Measurements from ENCODE around the gene TRMT61B.

Gene TRMT61B

DNA sequence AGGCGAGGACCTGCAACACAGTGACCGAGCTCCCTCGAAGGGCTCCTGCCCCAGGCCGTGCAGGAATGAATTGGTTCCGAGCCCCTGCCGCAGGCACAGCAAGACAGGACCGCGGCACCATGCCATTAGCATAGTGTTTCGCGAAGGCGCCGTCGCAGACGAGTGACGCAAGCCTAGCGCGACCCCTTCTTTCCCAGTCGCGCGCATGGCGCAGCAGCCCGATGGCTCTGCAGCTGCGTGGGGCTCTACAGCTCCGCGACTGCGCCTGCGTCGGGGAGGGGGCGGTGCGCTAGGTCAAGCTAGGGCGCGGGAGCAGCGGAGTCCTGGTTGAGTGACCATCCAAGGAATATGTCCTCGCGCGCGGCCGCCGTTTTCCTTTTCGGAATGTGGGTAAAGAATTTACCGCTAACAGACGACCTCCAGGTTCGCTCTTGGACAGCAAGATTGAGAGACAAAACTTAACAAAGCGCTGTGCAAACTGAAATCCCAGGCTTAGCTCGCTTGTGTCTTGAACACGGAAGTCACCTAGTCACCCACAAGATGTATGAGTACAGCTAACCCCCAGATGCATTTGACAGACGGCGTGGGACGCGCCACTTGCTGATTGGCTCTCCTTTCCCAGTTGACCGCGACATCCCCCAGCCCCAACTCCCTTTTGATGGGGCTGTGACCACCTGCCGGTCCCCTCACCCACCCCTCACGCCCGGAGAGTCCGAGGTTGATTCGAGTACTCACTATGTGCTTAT lies at the start of gene TRMT61B:
Gene TRMT61B (minus strand): TSS at position 164 of the 746 bp plus-strand sequence. CDS start 32 bp downstream, at position 132.
- DNase-seq (ENCODE audit: low spot score) = peak; percentile 96

DNA sequence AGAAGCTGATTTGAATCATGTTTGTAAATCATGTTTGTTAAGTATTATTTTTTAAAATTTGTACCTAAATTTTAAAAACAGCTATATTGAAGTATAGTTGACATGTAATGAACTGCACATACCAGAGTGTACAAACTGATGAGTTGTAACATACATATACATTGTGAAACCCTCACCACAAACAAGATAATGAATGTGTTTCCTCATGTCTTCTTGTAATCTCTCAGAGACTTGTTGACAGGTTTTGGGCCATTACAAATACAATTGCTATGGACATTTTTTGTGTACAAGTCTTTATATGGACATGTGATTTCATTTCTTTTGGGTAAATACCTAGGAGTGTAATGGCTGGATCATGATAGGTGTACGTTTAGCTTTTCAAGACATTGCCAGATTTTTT lies 45.8 kb upstream of the TRMT61B start:
- DNase-seq (ENCODE audit: low spot score) = no peak

DNA sequence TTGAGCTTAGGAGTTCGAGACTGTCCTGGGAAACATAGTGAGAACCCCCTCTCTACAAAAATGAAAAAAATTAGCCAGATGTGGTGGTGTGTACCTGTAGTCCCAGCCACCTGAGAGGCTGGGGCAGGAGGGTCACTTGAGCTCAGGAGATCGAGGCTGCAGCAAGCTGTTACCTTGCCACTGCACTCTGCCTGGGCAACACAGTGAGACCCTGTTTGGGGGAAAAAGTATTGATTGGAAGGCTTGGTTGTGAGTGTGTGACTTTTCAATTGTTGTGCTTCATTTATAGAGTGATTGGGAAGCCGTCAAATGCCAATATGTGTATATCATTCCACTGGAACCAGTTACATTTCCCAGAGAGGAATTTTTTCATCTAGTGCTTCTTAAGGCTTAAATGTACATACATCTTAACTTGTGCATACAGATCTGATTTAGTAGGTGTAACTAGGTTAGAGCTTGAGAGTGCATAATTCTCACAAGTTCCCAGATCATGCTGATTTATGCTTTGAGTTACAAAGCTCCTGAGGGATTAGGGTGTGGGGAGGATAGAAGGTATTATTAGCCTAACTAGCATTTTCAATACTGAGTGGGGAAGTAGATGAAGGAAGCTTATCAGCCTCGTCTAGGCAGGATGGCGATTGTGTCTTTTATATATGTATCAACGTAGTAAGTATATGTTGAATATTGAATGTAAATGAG lies 39.7 kb upstream of the TRMT61B start:
- no peak for DNase-seq (ENCODE audit: low spot score)

DNA sequence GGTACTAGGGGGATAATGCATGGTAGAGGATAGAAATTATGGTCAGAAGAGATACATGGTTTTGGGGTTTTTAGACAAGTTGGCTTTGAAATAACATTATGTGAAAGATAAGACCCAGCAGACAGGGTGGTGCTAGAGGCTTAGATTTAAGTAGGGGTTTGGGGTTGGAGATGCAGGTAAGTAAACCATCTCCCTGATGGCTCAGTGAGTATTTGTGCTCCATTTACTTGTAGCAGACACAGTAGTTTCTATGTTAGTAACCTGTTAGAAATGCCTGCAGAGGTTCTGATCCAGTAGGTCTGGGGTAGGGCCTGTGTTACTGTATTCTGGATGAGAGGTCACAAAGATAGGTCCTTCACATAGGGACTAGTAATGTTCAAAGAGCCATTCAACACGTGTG lies 38.1 kb upstream of the TRMT61B start:
- DNase-seq (ENCODE audit: low spot score) = no peak

DNA sequence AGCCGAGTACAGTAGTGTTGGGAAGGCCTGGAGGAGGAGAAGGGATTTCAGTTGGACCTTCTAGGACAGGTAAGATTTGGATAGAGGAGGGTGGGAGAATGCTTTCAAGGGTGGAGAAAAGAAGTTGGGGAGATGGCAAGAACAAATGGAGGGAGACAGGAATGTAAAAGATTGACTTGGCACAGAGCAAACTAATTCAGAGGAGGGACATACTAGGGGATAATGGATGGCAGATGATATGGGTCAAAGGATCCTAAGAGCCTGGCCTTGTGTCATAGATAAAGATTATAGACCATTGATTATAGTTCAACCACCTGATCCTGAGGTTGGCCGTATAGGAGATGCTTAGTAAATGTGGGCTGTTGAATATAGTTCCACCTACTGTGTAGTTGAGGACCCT lies 36.7 kb upstream of the TRMT61B start:
- DNase-seq (ENCODE audit: low spot score) = no peak

DNA sequence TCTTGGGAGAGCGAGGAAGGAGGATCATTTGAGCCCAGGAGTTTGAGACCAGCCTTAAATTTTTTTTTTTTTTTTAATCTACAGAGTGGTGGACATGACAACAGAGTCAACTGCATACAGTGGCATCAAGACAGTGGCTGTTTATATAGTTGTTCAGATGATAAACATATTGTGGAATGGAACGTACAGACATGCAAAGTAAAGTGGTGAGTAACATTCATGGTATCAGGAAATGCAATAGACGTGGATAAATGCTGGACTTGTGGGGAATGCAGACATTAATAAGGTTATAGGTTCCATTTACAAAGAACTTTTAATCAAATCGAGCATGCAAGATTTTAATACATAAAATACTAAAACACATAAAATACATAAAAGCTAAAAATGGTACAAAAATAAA lies 36.3 kb upstream of the TRMT61B start:
- no peak for DNase-seq (ENCODE audit: low spot score)

DNA sequence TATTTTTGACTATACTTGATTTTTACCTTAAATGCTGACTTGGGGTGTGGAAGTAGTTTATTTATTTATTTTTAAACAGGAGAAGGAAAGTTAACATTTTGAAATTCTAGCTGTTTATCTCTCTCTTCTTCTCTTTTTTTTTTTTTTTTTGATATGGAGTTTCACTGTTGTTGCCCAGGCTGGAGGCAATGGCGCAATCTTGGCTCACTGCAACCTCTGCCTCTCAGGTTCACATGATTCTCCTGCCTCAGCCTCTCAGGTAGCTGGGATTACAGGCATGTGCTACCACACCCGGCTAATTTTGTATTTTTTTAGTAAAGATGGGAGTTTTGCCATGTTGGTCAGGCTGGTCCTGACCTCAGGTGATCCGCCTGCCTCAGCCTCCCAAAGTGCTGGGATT lies 35.4 kb upstream of the TRMT61B start:
- no peak for DNase-seq (ENCODE audit: low spot score)

DNA sequence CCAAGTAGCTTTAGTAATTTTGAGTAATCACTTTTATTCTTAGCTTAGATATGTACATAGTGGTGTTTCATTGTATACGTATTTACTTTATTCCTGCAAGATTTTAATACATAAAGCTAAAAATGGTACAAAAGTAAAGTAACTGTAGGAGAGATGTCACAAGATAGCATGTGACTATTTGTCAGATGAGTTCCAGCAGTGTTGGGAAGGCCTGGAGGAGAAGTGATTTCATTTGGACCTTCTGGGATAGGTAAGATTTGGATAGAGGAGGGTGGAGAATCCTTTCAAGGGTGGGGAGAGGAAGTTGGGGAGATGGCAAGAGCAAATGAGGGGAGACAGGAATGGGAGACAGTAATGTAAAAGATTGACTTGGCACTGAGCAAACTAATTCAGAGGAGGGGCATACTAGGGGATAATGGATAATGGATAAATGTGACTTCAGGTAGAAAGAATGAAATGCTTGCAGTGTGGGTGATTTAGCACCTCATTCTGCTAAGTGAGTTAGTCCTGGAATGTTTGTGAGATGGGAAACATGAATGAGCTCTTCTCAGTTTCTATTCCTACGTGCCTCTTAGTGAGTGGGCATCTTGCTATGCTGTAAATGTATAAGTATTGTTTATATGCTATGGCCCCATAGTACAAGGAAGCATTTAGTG lies 34.8 kb upstream of the TRMT61B start:
- DNase-seq (ENCODE audit: low spot score) = no peak

DNA sequence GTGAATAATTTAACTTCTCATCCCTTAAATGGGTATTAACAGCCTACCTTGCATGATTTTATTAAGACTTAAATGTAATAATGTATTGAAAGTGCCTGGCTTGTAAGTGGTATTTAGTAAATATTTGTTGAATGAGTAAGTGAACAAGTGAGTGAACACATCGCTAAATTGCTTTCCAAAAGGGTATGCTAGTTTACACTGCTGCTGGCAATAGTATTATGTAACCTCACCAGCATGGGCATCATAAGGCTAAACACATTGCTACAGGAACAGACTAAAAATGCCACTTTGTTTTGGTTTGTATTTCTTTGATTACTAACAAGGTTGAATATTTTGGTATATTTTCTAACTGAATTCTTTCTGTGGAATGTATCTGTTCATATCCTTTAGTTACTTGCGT lies 34.2 kb upstream of the TRMT61B start:
- no peak for DNase-seq (ENCODE audit: low spot score)

DNA sequence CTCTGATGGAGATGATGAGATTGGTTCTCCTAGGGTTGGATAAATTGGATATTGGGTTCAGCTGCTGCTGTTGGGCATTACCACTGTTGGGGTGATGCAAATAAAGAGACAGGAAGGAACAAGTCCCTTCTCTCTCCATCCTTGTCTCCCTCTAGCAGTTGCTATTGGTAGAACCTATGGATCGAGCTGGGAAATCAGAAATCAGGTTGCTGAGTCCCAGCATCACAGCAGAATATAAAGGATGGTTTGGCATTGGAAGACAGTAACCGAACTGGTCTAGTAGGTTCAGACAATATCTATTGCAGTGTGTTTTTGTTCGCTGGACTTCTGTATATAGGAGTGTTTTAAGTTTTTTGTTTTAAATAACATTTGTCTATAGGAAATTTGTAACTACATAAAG lies 32.5 kb upstream of the TRMT61B start:
- DNase-seq (ENCODE audit: low spot score) = no peak

DNA sequence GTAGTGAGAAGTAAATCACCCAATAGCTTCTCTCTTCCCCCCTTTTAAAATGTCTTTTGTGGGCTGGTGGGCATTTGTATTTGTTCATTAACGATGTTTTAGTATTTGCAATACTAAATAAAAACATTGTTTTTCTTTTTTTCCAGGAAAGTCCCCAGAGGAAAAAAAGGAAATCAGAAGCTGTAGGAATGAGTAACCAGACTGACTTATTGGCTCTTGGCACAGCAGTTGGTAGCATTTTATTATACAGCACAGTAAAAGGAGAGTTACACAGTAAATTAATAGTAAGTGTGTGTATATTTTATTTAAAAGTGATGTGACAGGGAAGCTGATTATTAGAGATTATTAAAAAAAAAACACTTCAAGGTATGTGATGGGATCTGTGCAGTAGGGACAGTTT lies 31.7 kb upstream of the TRMT61B start:
- no peak for DNase-seq (ENCODE audit: low spot score)

DNA sequence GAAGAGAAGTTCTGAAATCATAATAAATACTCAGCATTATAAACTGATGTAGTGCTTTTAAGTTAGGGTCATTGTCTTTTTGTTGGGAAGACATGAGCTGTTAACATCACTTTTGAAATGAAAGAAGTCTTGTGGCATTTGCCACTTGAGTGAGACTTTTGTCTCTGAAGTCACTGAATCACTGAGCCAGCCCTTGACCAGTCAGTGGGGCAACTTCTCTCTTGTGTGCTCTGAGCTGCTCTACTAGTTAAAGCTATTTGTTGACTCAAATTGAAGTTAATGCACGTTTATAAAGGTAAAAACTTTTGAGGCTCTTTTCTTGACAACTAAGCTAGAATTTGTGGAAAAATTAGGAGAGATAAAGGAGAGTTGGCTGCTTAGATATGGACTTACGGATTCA lies 31.1 kb upstream of the TRMT61B start:
- no peak for DNase-seq (ENCODE audit: low spot score)

DNA sequence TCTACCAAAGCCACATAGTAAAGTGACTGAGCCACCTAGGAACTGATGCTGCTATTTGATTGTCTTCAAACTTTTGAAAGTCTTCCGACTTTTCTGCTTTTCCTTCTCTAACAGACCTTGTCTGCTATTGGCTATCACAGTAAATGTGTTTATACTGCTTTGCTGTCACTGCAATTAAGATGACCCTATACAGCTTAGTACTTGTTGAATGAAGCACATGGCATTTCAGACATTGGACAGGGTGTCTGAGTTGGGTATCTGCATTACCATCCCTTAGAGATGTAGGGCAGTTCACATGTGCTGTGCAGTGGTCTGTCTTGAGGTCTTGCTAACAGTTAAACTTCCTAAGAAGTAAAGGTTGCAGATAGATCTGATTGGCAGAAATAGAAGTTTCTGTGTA lies 27.9 kb upstream of the TRMT61B start:
- no peak for DNase-seq (ENCODE audit: low spot score)

DNA sequence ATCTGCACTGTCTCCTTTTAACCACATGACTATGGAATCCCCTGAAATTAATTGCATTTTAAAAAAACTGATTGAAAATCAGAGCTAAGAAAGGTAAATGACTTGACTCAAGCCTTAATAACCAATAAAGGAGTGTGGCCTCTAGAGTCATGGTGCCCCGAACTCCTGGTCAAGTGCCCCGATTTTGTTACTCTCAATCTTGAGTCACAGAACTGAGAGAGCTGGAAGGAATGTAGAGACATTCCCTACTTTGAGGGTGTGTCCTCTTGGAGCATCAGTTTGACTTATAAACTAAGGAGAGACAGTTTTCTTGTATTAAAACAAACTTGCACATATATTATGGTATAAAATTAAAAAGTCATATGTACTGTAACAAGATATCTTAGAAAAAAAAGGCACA lies 26.8 kb upstream of the TRMT61B start:
- DNase-seq (ENCODE audit: low spot score) = no peak

DNA sequence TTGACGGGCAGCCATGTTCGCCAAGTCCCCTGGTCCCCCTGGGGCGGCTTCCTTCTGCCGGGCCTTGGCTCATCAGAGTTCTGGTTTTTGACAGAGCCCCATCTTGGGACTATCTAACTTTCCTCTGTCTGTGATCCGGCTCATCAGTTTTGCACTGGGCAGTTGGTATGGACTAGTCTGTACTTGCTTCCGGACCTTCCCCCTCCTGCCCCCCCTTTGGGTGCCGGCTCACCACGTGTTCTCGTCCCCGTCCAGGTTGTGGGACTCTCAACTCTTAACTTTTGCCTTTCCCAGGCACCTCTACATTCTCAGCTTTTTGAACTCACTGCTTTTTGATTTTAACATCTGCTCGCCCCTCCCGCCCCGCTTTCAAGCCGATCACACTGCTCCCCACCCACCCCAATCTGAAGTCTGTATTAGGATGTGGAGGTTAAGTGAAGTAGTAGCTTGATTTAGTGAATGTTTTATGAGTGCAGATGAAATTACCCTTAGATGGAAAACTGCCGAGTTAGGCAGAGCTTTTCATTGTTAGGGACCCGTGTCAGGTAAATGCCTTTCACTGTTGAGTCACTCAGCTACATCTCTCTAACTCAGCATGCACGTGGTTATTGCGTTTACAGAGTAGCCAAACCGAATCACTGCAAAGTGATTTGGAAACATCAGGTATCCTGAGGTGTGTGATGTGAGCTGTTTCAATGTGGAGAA lies 25.2 kb upstream of the TRMT61B start:
- peak; percentile 51 for DNase-seq (ENCODE audit: low spot score)

DNA sequence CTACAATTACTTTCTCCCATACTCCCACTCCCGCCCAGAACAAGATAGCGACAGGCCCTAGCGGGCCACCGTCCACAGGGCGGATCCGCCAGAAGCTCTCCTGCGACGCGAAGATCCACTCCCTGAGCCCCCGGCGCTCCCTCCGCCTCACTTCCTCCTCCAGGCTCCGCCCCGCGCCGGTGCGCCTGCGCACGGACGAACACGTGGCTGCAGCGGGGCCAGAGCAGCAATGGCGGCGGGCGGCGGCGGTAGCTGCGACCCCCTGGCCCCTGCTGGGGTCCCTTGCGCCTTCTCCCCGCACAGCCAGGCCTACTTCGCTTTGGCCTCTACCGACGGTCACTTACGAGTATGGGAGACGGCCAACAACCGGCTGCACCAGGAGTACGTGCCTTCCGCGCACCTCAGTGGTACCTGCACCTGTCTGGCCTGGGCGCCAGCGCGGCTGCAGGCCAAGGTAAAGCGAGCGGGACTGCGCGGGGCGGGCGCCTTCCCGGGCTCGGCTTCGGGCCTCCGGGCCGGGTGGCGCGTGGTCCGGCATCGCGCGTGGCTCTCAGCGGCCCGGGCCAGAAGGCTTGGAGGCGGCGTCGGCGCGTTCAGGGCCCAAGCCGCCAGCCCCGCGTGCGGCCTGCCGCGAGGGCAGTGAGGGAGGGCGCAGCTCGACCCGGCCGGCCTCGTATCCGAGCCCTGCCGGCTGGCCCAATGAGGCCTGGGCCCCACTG lies 24.5 kb upstream of the TRMT61B start, which contains the start of gene WDR43:
Gene WDR43 (plus strand): TSS at position 198 of the 719 bp plus-strand sequence. CDS start 32 bp downstream, at position 230.
- peak; percentile 99 for DNase-seq (ENCODE audit: low spot score)

DNA sequence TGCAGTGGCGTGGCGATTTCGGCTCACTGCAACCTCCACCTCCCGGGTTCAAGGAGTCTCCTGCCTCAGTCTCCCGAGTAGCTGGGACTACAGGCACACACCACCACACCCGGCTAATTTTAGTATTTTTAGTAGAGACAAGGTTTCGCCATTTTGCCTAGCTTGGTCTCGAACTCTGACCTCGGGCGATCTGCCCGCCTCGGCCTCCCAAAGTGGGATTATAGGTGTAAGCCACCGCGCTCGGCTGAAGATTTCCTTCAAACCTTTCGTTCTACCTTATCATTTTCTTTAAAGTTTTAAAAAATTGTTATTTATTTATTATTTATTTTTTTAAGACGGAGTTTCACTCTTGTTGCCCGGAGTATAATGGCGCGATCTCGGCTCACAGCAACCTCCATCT lies 23.4 kb upstream of the TRMT61B start:
- no peak for DNase-seq (ENCODE audit: low spot score)

DNA sequence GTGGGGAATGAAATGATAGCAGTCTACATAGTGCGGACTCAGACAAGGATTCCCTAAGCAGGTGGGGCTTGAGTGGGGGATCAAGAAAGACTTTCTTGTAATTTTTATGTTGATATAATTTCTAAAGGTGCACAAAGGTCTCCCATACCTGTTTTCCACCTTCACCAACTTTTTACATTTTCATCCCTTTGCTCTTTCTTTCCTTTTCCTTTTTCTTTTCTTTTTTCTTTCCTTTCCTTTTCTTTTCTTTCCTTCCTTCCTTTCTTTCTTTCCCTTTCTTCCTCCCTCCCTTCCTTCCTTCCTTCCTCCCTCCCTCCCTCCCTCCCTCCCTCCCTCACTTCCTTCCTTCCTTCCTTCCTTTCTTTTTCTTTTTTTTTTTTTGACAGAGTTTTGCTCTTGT lies 10.1 kb upstream of the TRMT61B start:
- DNase-seq (ENCODE audit: low spot score) = no peak

DNA sequence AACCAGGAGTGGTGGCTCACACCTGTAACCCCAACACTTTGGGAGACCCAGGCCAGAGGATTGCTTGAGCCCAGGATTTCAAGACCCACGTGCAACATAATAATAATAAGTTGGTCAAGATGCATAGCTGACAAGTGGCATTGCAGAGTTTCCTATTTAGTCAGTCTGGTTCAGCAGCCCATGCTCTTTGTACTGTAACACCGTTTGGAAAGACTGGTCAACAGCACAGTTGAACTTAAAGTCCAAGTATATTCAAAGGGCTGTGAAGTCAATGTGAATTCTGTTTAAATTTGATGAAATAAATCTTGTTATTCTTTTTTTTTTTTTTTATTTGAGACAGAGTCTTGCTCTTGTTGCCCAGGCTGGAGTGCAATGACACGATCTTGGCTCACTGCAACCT lies 1.5 kb upstream of the TRMT61B start:
- DNase-seq (ENCODE audit: low spot score) = no peak

DNA sequence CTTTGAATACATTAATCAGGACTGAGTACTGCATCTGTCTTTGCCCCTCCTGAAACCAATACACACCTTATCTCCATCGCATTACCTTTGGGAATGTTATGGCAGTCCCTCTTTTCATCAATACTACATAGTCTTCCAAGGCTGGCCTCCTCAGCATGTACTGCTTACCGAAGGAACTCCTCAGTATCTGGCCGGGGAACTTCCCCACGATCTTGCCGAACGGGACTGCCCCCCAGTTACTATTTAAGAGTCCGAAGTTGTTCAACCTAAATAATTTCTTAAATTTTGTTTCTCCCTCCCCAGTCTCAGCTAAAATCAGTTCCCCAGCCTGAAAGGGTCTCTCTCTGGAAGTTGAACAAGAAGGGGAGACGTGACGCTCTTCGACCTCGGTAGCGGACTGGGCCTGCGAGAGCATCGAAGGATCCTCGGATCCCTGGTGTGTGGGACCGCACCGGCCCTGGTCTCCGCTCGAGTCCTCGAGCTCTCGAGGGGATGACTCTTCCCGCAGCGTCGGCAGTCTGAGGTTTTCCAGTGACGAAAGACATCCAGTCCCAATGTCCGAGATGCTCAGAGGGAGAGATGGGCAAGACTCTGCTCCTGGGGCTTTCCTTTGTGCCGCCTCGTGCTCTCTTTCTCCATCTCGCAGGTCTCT lies 489 bp downstream of the TRMT61B start:
- peak; percentile 2 for DNase-seq (ENCODE audit: low spot score)

DNA sequence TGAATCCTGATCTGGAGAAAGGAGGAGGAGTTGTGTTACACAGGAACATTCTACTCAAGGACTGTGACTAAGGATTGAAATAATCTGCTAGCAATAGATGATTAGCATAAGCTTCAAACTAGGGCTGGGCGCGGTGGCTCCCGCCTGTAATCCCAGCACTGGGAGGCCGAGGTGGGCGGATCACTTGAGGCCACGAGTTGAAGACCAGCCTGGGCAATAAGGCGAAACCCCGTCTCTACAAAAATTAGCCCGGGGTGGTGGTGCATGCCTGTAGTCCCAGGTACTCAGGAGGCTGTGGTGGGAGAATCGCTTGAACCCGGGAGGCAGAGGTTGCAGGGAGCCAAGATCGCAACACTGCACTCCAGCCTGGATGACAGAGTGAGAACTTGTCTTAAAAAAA lies 1.5 kb downstream of the TRMT61B start:
- no peak for DNase-seq (ENCODE audit: low spot score)
